ENCODE measurements around the gene P2RX5. TPM values are rescaled to one million over a fixed set of nuclear protein-coding genes. Genes with fewer than 3 reads are reported as not detected.

The P2RX5 gene
- total RNA-seq, 1 experiment from 2014 or later: 8.8 TPM

GRCh38 chr17:3732210-3732621, 36.3 kb upstream of the P2RX5 start:
- POLR2A ChIA-PET: no interaction called here
- peaks cover 7% of the 10 kb centered on the region for H3K4me1 Mint-ChIP-seq
- peak; percentile 29; the same call in 1 of the 2 replicates for ATAC-seq
- H3K9me3 Mint-ChIP-seq: no peaks in the 10 kb centered on the region
- CTCF ChIA-PET: interaction anchor here (0.6 to 4.4 kb wide), 7 partner anchors 9 to 234 kb away, joined by 3 to 21 read pairs (median 5); partner anchors contain the start of genes HASPIN and NCBP3
- peak overlapping the region; percentile 24; the same call in 1 of the 2 replicates for H3K27ac Mint-ChIP-seq
- no peak overlapping the region for H3K4me3 Mint-ChIP-seq
- no peaks in the 10 kb centered on the region for H3K27me3 Mint-ChIP-seq (ENCODE audit: low read depth)
- no peak for TF ChIP-seq ZNF317 (CRISPR knock-in tag; IDR thresholded peaks at IDR 0.05; ENCODE audit: borderline replicate concordance, low read depth)
- TF ChIP-seq NFE2L1 (CRISPR knock-in tag; IDR thresholded peaks at IDR 0.05): no peak
- no peak for TF ChIP-seq KAT7 (CRISPR knock-in tag; IDR thresholded peaks at IDR 0.05; ENCODE audit: borderline replicate concordance)
- TF ChIP-seq, protein P1, sequence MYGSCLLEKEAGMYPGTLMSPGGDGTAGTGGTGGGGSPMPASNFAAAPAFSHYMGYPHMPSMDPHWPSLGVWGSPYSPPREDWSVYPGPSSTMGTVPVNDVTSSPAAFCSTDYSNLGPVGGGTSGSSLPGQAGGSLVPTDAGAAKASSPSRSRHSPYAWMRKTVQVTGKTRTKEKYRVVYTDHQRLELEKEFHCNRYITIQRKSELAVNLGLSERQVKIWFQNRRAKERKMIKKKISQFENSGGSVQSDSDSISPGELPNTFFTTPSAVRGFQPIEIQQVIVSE (CRISPR knock-in tag; IDR thresholded peaks at IDR 0.05; ENCODE audit: borderline replicate concordance): no peak
- TF ChIP-seq SMAD4 (CRISPR knock-in tag; IDR thresholded peaks at IDR 0.05): no peak
- TF ChIP-seq MLX (CRISPR knock-in tag; IDR thresholded peaks at IDR 0.05): no peak
- TF ChIP-seq ZNF671 (CRISPR knock-in tag; IDR thresholded peaks at IDR 0.05): no peak
- no peak for TF ChIP-seq FOXP1 (CRISPR knock-in tag; IDR thresholded peaks at IDR 0.05; ENCODE audit: borderline replicate concordance)
- TF ChIP-seq ZNF138 (CRISPR knock-in tag; conservative IDR thresholded peaks at IDR 0.05): no peak
- no peak for TF ChIP-seq ZNF396 (CRISPR knock-in tag; IDR thresholded peaks at IDR 0.05; ENCODE audit: borderline replicate concordance)
- TF ChIP-seq SMAD3 (CRISPR knock-in tag; IDR thresholded peaks at IDR 0.05; ENCODE audit: borderline replicate concordance): no peak
- no peak for TF ChIP-seq IRF1 (CRISPR knock-in tag; IDR thresholded peaks at IDR 0.05)
- H3K36me3 Mint-ChIP-seq: peaks cover 13% of the 10 kb centered on the region
- no peak for DNase-seq (ENCODE audit: low spot score)

DNA sequence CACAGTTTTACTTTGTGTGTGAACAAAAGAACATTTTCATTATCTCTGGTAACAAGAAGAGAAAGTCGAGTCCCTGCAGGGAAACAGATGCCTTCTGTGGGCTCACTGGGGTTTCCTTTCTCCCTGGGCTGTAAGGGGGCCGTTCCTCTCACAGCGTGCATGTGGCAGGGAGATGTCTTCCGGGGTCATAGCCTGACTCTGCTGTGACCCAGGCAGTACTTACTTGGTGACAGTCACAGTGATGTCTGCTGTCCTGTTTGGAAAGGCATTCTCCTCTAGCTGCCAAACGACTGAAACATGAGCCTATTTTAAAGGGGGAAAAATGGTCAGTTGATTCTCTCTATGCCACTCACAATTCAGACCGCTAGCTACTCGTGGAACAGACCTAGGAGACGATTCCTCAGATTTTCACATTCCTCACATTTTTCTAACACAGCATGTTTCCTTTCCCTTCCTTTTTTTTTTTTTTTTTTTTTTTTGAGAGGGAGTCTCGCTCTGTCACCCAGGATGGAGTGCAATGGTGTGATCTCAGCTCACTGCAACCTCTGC, 35.0 kb upstream of the P2RX5 start:
- Mint-ChIP-seq H3K4me1 (peaks cover 11% of the 10 kb centered on the region), H3K9me3 (no peaks in the 10 kb centered on the region), H3K27ac (peak overlapping the region; percentile 82; the same call in 1 of the 2 replicates), H3K27me3 (ENCODE audit: low read depth) (no peaks in the 10 kb centered on the region), H3K36me3 (peaks cover 22% of the 10 kb centered on the region), H3K4me3 (no peak overlapping the region)
- no peak for DNase-seq (ENCODE audit: low spot score)
- ChIA-PET CTCF (interaction anchor here (0.9 to 2.2 kb wide), 5 partner anchors 9 to 68 kb away, joined by 3 to 8 read pairs (median 4); no protein-coding TSS in a partner anchor), POLR2A (no interaction called here)
- TF ChIP-seq, protein P2, sequence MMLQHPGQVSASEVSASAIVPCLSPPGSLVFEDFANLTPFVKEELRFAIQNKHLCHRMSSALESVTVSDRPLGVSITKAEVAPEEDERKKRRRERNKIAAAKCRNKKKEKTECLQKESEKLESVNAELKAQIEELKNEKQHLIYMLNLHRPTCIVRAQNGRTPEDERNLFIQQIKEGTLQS (CRISPR knock-in tag; conservative IDR thresholded peaks at IDR 0.05): no peak
- TF ChIP-seq ZNF281 (CRISPR knock-in tag; IDR thresholded peaks at IDR 0.05) (no peak), ETV6 (CRISPR knock-in tag; IDR thresholded peaks at IDR 0.05) (no peak)
- ATAC-seq: peak; percentile 23; the same call in 1 of the 2 replicates

- Mint-ChIP-seq H3K27ac (no peak overlapping the region), H3K9me3 (no peaks in the 10 kb centered on the region), H3K36me3 (peaks cover 32% of the 10 kb centered on the region), H3K4me3 (no peak overlapping the region), H3K4me1 (peaks cover 22% of the 10 kb centered on the region), H3K27me3 (ENCODE audit: low read depth) (no peaks in the 10 kb centered on the region)
- ATAC-seq: no peak
- CTCF ChIA-PET: interaction anchor here (0.9 to 1.5 kb wide), 4 partner anchors 8 to 47 kb away, joined by 3 to 9 read pairs (median 4); no protein-coding TSS in a partner anchor
- no peak for DNase-seq (ENCODE audit: low spot score)
- POLR2A ChIA-PET: interaction anchor here (0.6 kb wide), 1 partner anchor 43 kb away, joined by 6 read pairs; no protein-coding TSS in a partner anchor
- TF ChIP-seq CREM (CRISPR knock-in tag; IDR thresholded peaks at IDR 0.05): no peak
- no peak for TF ChIP-seq FOXK1 (CRISPR knock-in tag; IDR thresholded peaks at IDR 0.05)
- no peak for TF ChIP-seq AFF4 (CRISPR knock-in tag; IDR thresholded peaks at IDR 0.05; ENCODE audit: borderline replicate concordance)
- no peak for TF ChIP-seq OVOL2 (CRISPR knock-in tag; IDR thresholded peaks at IDR 0.05; ENCODE audit: borderline replicate concordance)
These were observed 33.9 kb upstream of the P2RX5 start for GRCh38 chr17:3729881-3730280.

Measured in WTC11 (cell line).